CD4-positive, alpha-beta T cell treated with Interleukin-10 for 1 hour (primary cell): Measurements from ENCODE around the gene MACROD2.

Source experiments
- DNase-seq: peaks from one replicate; pipeline ENCODE4 v3.0.0-alpha.2; 2020

MACROD2 gene

GRCh38 chr20:14685183-14685582, 689.9 kb downstream of the MACROD2 start:
- no peak for DNase-seq

DNA sequence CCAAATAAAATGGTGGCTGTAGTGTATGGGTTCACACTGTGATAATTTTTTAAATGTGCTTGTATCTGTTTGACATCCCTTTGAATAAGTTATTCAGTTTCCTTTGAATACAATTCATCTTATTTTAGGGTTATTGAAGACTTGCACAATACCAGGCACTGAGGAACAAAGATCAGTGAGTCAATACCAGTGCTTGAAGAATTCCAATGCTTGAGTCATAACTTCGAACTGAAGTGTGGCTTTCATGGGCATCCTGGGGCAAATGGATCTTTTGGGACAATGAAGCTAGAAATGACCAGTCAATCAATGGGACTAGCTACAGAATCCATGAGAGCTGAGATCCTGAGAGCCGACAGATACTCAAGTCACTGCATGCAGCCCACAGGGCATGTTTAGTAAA, 692.0 kb downstream of the MACROD2 start:
- DNase-seq, result no peak

GRCh38 chr20:14688005-14688404, 692.7 kb downstream of the MACROD2 start:
- DNase-seq, result no peak

- DNase-seq, result no peak
These were observed 696.7 kb downstream of the MACROD2 start for GRCh38 chr20:14691994-14692393.

DNA sequence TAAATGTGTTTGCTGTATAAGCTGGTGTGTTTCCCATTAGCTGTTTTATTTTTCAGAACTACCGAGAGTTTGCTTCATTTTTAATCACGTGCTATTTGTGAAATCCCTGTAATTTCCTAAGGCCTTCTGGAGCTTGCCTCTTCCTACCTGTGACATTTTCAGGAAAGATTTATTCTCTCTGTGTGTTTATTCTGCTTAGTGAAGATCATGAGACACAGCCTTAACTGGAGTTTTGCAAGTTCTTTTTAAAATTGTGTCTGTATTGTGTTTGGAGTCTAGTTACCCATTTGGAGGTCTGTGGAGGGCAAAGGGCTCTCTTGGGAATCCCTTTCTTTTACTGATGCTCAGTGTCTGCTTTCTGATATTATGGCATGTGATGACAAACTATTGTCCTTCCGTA, 701.2 kb downstream of the MACROD2 start:
- no peak for DNase-seq

DNA sequence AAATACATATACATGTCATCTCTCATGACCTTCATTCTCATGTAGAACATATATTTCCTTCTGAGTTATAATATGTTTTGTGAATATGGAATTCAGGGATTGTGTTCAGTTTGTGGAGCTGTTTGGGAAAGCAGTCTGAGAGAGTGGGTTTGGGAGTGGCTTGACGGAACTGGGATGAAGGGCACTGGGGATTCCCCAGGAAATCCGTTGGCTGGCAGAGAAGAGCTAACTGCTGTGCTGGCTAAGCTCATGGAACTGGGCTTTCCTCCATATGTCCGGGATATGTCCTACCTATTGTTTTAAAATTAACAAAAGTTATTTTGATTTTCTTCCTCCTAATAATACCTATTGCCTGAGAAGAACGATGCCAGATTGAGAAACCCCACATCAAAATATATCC, 701.6 kb downstream of the MACROD2 start:
- no peak for DNase-seq

DNA sequence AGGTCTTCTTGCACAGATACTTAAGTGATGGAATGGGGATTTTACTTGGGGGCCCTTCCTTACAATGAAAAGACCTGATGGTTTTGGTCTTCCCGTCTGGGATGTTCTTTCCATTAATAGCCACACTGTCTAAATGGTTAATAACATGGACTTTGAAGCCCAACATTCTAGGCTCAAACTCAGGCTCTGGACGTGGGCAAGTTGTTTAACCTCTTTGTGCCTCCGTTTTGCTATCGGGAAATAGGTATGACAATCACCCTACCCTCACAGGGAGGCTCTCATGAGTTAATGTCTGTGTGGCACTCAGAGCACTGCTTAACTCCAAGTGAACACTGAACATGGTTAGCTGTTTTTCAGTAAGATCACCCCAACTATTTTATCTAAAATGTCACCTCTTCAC, 702.8 kb downstream of the MACROD2 start:
- DNase-seq, result no peak

- no peak for DNase-seq
These were observed 703.5 kb downstream of the MACROD2 start for GRCh38 chr20:14698605-14699373.

GRCh38 chr20:14700639-14700960, 705.3 kb downstream of the MACROD2 start:
- DNase-seq, result no peak

GRCh38 chr20:14701326-14701725, 706.0 kb downstream of the MACROD2 start:
- DNase-seq, result no peak

GRCh38 chr20:14706555-14706954, 711.2 kb downstream of the MACROD2 start:
- DNase-seq, result no peak

- no peak for DNase-seq
These were observed 711.8 kb downstream of the MACROD2 start for GRCh38 chr20:14707026-14707680.

GRCh38 chr20:14707865-14708596, 712.7 kb downstream of the MACROD2 start:
- no peak for DNase-seq

DNA sequence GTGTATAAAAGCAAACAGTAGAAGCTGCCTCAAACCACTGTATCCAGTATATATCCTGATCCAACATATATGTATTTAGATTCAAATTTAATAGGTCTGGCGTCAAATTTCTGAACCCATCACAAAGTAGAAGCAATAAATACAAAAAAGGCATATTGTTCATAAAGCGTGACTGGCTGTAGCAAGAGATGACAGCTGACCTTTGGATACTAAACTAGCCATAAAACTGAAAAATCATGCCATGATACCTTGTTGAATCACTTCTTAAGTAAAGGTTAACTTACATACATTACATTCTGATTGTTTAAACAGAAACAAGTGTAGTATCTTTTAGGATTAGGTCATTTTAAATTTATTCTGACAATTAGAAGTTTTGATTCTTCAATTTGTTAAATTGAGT, 714.1 kb downstream of the MACROD2 start:
- DNase-seq, result no peak

- no peak for DNase-seq
These were observed 715.6 kb downstream of the MACROD2 start for GRCh38 chr20:14710951-14711350.

DNA sequence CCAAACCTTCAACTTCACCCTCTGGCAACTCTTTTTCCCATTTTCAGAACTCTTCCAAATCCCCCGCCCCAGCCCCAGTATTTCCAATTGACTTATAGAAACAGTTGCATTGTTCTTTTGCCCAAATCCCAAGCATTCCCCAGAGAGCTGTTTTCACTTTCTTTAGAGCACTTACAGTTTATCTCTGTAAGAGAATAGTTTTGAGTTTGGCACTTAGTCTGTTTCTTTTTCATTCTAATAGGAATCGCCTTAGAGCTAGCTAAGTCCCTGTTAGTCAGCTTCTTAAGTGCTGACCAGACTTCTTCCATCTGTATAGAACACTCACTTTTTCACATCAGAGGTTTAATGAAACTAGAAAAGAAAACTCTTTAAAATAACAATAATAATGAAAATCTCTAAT, 716.3 kb downstream of the MACROD2 start:
- no peak for DNase-seq

DNA sequence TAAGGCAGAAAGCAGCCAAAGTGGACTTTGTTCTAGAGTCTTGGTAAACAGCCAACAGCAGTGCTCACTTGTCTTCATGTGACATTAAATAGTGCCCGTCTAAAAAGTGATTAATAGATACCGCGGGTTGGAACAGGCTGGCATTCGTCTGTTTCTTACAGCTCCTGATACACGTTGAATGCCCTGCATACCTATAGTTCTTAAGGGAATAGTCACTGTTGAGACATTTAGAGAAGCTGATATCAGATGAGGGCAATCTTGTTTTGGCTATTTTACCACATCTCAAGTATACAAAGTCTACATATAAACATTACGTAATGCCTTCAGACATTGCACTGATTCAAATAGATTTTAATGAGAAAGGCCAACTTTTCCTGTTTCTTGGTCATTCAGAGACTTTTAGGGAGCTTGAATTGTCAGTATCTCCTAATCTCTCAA, 717.0 kb downstream of the MACROD2 start:
- DNase-seq, result no peak

- no peak for DNase-seq
These were observed 720.1 kb downstream of the MACROD2 start for GRCh38 chr20:14715400-14715799.

- no peak for DNase-seq
These were observed 721.1 kb downstream of the MACROD2 start for GRCh38 chr20:14716351-14716801.

- no peak for DNase-seq
These were observed 722.1 kb downstream of the MACROD2 start for GRCh38 chr20:14717134-14717999.

- DNase-seq, result no peak
These were observed 724.9 kb downstream of the MACROD2 start for GRCh38 chr20:14720251-14720650.

GRCh38 chr20:14721926-14722452, 726.7 kb downstream of the MACROD2 start:
- DNase-seq, result no peak

DNA sequence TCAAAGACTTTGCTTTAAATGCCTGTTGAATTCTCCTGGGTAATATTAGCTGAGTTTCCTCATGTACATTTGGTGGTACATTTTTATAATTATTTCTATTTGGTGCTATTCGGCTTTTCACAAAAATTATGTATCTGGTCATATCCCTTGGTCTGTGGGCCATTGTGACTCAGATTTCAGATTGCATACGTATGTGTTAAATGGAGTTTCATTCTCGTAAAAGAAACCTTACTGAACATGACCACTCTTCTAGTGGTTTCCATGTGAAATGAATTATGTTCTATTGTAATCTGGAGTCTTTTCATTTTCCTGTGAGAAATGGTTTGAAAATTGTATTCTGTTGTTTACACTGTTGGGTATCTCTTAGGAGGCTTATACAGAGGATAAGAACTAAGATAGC, 728.3 kb downstream of the MACROD2 start:
- DNase-seq, result no peak
